GM19025 (cell line): ENCODE results near the gene IGF1R.

Source experiments
- ATAC-seq: cut with Tn5 transposase; IDR thresholded peaks from one replicate; pipeline ENCODE4 v1.9.1; 2021; ENCODE audit warnings: mild to moderate bottlenecking, low read depth, moderate library complexity; ENCODE audit not compliant: unreplicated experiment

The IGF1R gene

DNA sequence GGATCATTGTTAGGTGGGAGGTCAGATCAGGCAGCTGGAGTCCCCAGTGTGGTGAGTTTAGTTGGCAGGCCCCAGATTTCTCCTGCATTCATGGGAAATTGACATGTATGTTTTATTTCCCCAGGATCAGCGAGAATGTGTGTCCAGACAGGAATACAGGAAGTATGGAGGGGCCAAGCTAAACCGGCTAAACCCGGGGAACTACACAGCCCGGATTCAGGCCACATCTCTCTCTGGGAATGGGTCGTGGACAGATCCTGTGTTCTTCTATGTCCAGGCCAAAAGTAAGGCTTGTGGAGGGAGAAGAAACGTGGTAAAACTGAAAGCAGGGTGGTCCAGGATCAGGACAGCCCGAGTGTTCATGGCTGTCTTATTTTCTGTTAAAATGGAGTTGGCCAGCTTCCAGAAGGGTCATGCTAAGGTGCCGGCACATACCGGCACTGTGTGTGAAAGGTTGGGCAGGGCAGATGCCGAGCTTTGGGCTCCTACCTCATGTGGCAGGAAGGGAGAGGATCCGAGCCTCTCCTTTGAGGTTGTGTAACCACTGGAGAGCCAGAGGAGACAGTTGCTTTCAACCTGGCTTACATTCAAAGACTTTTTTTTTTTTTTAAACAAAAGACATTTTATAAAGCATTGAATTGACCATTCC is 276.2 kb downstream of the IGF1R start:
- no peak for ATAC-seq

DNA sequence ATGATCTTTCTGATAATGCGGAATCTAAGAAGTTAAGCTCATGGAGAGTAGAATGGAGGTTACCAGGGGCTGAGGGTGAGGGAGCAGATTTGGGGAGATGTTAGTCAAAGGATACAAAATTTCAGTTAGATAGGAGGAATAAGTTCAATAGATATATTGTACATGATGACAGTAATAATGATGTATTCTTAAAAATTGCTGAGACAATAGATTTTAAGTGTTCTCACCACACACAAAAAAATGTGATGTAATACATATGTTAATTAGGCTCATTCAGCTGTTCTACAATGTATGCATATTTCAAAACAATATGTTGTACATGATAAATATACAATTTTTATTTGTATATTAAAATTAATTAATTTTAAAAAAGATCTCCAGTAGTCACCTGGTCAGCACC is 277.9 kb downstream of the IGF1R start:
- no peak for ATAC-seq

DNA sequence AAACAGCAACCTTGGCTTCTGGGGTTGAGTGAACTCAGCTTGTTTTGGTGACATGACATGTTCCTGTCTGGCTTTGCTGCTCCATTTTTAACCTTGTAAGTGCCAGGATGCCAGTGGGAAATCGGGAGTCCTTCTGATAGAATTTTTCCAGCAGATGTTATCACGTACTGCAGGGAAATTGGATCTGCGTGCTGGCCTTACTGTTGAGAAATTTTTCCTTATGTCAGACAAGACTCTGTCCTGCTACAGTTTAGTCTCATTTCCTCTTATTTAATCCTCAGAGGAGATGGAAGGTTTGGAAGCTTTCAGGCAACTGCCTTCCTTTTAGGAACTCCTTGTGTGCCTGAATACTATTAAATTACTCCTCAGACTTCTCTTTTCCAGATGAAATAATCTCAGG is 278.7 kb downstream of the IGF1R start:
- no peak for ATAC-seq

DNA sequence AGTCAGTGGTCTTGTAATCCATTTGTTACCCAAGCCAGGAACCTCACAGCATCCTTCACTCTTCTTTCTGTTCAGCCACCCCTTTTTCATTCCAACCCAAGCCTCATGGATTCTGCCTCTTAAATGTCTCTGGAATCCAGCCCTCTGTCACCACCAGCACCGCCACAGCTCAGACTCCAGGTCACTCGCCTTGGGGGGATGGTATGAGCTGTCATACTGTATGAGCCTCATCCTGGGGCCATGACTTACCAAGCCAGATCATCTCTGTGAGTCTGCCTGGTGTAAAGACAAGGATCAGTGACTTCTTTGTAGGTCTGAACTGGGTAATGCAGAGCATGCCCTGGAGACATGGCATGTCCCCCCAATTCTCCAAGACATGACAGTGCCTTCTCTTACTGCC is 279.7 kb downstream of the IGF1R start:
- ATAC-seq: no peak

DNA sequence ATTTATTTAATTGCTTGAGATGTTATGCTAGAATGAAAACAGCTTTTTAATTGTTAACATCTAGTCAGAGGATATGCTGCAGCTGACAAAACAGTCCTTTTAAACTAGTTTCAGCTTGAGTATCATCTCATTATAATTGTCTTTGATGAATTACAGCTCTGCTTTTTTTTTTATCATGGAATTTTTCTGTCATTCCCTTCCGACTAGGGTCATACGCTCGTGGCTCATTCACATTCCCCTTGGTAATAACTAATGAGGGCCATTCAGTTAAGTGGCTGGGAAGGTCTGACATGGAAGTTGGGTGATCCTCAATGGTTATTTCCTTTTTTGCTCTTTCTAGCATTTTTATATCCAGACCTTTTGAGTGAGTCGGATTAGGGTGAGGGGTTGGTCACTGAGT is 282.2 kb downstream of the IGF1R start:
- ATAC-seq: no peak

DNA sequence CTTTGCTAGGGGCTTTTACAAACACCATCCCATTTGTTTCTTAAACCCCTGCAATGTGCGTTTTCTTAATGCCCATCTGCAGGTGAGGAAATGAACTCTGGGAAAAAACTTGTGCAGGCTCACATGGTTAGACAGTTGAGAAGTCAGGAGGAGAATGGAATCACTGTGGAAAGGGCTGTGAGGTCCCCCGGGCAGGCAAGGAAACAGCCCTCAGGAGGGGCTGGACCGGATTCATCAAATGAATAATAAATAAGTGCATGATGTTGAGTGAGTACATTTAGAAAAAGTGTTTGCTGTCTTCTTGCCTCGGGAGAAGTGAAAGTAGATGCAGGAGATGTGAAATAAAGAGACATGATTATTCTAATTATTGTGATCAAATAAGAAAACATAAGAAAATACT is 282.7 kb downstream of the IGF1R start:
- no peak for ATAC-seq

DNA sequence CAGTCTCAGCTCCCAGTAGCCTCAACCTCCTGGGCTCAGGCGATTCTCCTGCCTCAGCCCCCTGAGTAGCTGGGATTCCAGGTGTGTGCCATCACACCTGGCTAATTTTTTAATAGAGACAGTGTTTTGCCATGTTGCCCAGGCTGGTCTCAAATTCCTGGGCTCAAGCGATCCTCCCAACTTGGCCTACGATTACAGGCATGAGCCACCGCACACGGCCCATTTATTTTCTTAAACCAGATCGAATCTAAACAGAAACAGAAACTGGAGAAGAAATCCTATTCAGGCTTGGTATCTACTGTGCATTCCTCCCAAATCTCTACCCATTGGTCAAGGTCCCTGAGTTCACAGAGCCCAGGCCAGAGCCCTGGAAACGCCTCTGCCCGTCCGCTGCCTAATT is 285.1 kb downstream of the IGF1R start:
- ATAC-seq: no peak

DNA sequence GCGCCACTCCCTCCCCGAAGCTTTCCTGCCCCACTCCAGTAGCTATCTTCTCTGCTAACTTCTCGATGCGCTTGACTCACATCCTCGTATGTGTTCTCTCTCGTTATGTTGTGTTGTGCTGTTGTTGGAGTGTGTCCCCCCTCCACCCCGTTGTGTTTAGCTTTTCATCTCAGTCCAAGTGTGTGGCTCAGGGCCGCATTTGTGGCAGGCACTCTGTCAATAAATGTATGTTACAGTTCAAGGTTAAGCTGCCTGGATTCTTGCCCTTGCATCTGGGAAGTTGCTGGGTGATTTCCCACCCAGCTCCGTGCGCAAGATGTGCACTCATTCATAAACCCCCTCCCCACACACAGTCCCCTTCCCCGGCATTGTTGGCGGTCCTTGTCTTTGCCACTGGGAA is 287.4 kb downstream of the IGF1R start:
- ATAC-seq: no peak

DNA sequence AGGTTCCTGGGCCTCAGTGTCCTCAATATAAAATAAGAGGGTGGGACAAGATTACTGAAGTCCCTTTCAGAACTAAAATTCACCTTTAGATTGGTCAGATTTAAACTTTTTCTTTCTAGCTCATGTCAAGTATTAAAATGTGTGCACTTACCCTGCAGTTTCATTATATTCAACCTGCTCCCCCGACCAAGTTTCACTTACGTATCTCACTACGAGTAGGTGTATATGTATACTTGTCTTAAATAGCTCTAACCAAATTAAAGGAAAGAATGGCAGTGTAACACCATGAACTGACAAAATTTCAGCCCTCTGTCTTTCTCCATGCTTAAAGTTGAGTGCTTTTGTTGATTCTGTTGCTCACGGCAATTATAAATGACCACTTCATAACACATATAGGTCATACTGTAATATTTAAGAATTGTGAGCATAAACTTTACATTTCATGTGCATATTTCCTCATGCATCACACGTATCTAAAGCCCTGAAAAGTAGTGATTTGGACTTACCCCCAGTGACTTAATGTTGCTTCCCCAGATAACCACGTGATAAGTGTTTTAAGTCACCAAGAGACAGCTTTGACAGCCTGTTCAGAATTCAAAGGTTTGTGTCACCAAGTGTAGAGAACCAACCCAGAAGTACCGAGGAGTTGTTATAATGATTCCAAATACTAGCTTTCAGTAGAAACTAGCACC is 289.2 kb downstream of the IGF1R start:
- ATAC-seq: peak; percentile 60

DNA sequence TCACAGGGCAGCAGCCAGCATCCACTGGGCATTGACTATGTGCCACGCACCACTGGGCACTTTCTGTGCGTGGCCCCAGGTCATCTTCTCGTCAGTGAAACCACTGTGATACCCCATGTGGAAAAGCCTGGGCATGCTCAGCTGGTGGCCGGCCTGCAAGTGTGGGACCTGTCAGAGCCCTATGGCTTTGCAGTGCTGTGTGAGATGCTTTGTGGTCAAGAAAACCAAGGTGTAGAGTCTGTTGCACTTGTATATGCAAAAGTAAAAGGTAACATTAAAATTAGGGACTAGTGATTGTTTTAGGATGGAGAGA is 289.7 kb downstream of the IGF1R start:
- ATAC-seq: peak; percentile 35

DNA sequence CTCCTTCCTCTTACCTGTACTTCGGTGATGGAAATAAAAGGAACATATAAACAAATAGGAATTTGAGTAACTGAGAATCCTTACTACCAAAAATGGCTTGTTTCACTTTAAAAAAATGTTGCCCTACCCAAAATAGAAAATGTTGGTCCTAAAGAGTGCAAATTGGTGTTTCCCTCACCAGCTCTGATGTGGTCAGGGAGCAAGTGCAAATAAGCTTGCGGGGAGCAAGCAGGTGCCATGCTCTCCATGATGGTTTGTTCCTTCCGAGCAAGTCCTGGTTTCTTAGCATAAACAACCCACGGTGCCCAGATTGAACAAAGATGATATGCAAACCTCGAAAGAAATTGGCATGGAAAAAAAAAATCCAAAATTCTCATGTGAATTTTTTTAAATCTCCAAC is 290.5 kb downstream of the IGF1R start:
- no peak for ATAC-seq

DNA sequence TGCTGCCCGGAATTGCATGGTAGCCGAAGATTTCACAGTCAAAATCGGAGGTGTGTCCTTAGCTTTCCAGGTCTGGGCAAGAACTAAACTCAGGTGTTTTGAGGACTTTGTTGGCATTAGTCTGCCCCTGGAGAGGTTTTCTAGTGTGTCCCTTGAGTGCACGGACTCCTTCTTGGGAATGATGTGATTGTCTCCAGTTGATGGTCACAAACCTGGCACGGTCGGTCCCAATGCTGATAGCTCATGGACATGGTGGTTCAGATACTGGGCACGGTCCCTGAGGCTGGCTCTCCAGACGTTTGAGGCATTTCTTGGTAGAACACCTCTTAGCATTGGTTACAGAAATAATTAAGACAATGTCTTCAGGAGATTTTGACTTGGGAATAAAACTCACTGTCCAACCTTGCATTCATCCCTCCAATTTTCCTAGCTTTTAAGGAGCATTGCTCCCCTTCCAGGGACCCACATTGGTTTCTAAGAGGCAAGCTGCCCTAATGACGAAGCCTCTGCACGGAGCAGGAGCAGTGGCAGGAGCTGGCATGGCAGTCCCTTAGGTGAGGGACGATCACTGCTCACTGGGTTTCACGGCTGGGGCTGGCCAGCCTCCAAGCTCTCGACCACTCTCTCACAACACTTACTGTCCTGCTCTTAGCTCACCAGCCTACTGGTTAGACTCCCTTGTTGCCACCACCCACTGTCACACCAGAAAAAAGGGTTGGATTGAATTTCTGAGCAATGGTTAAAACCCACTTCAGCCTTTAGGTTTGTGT is 291.2 kb downstream of the IGF1R start:
- no peak for ATAC-seq

DNA sequence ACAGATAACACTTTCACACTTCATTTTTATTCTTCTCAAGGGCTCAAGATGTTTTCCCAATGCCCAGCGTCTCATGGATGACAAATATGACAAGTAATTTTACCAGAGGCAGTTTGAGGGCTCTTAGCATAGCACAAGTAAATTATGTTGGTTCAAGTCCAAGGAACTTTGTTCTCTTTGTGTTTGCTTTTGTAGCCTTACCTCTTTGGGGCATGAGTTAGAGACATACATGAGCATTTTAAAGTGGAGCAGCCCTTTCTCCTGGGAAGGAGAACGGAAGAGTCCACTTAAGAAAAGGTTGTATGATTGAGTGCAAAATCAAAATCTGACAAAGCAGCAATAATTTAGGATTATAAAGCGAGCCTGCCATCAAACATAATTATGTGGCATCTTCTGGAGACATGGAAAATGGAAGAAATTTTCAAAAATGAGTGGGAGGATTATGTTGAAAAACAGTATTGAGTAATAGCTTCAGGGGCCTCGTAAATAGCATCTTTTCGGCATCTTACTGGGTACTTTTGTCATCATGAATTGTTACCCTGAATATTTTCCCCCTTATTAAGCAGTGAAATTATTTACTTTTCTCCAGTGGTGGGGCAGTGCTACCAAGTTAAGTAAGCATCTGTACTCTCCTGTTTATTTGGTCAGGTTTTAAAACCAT is 293.4 kb downstream of the IGF1R start:
- no peak for ATAC-seq

DNA sequence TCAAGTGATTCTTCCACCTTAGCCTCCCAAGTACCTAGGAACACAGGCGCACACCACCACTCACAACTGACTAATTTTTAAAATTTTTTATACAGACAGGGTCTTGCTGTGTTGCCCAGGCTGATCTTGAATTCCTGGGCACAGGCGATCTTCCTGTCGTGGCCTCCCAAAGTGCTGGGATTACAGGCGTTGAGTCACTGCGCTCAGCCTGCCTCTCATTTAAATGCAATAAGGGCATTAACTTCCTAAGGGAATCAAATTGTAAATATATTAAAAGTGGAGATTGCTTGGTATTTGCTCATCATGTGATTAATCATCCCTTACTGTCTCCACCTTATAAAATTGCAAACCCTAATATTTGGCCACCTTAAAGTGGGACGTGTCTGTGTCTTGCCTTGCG is 294.1 kb downstream of the IGF1R start:
- no peak for ATAC-seq

DNA sequence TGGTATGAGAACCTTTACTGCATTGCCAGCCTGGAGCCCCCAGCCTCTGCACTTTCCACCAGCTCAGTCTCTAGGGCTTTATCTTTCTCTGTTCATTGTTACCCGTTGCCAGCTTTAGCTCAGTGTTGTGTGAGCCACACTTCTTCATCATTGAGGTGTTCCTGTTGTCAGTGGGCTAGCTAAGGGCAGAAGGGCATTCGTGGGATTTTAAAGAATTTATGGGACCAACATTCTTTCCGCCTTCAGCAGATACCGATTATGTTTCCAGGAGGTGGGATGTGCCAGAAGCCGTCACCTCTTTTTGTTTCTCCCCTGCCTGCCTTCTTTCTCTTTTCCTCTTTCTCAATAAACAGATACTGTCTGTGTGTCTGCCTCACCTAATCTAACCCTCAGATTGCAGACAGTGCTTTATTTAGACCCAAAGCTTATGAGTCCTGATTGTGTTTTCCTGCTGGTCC is 294.7 kb downstream of the IGF1R start:
- ATAC-seq: no peak

DNA sequence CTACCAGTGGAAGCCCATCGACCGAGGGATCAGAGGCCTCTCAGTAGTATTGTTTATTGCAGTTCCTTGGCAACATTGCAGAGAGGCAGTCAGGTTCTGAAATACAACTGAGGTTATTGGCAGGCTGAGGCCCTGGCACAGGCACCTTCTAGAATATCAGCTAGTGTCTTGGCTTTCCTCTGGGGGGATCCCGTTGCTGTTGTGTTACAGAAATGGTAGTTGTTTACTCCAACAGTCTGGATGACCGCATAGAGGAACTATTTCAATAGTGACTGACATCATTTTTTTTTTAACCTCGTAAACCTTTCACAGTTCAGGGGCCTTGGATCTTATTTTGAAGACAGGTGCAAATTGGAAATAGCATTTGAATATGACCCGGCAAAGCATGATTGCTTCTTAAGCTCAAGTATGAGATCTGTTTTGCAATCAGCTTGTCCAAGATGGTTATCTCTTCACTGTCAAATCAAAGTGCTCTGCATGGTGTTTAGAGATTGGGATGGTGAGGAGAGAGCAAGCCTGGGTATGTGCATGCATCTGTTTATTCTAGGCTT is 295.3 kb downstream of the IGF1R start:
- ATAC-seq: no peak

DNA sequence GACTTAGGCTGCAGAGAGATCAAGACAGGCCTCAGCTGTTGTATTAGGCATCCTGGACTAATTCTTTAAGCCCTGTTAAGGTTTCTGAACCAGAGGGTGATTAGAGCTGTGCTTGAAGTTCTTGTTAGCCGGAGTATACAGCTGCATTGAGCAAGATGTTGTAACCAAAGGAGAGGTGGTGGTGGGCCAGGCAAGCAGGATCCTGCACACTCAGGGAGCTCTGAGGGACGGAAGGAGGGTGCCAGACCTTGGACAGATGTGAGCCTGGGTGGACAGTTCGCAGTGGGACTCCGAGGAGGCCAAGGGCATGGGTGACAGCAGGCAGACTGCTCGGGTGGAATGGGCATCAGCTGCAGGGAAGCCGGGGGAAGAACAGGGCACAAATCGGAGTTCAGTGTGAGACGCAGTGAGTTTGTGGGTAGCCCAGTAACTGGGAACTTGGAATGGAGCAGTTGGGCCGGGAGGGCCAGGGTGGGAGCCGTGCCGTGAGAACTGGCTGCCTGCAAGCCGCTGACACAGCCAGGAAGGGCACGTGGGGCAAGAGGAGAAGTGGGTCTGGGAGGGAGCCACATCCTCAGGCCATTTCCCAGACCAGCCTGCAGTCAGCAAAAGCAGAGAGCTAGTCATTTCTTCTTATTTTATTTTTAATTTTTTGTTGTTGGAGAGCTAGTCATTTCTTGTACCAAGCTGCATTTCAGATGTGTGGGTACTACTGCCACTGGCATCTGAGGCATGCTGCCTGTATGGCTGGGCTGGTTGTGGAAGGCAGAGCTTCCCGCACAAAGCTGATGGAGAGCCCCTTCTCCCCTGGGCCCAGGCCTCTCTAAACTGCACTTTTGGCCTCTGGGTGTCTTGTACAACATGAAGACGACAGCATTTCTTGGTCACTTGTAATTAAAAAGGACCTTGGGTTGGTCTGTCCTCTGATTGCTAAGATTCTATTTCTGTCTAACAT is 298.2 kb downstream of the IGF1R start:
- no peak for ATAC-seq

DNA sequence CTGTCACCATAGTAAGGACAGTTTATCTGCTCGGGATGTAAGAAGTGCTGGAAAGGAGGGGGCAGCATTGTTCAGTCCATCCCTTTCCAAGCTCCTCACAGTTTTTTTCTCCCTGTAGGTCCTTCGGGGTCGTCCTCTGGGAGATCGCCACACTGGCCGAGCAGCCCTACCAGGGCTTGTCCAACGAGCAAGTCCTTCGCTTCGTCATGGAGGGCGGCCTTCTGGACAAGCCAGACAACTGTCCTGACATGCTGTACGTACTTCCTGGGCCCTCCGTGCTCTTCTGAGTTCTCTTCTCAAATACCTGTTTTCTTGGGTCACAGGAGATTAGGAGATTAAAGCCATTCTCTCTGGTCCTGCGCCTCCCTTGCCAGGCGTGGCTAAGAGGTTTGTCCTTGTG is 300.1 kb downstream of the IGF1R start:
- no peak for ATAC-seq

DNA sequence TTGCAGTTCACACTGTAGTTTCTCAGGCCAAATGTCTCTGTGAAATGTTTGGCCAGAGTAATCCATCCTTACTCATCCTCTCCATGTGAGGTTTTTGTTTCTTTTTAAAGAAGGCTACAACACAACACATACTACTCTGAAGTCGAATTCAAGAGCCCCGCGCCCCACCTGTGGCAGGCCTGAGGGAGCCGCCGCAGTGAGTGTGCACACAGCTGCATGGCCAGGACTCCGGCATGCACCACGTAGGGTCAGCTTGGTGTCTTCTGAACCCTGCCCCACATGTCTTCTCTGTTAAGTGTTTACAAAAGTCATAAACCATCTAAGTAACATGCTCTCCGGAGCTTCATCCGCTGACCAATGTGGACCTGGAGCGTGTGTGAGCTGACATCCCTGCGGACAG is 300.6 kb downstream of the IGF1R start:
- no peak for ATAC-seq

DNA sequence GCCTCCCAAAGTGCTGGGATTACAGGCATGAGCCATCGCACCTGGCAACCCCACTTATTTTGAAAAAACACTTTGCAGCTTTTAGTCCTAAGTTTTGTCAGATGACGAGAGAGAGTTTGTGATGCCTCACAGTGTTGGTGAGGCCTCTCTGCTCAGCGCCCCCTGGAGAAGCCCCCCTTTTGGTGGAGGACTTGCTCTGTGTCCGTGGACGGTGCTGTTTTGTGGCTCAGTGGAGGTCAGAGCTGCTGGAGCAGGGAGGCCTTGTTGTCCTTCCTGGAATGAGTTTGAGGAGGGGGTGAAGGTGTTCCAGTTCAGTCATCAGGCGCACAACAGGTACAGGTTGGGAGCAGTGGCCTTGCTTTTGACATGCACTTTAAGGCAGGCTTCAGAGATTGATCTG is 301.3 kb downstream of the IGF1R start:
- ATAC-seq: no peak
